Fibroblast of the aortic adventitia (primary cell): ENCODE results near the gene ACTR1A. TPM values are rescaled to one million over a fixed set of nuclear protein-coding genes. Genes with fewer than 3 reads are reported as not detected.

Experiments used
- DNase-seq: peaks from one replicate; pipeline ENCODE4 v3.0.0-alpha.2; 2010; ENCODE audit warnings: low read depth
- H3K4me3 ChIP-seq: 2 replicates; pipeline ENCODE4 v1.5.1; 2011; ENCODE audit warnings: low read depth, mild to moderate bottlenecking, control low read depth, low read length, moderate library complexity
- CTCF ChIP-seq: IDR thresholded peaks from 2 replicates; pipeline ENCODE4 v1.5.1; 2011; ENCODE audit warnings: mild to moderate bottlenecking, low read length, control low read depth, inconsistent platforms; ENCODE audit not compliant: insufficient read depth
- total RNA-seq: library from RNA; depleted of rRNA; stranded (reverse); fragments of >200 nt; gene quantifications from 2 replicates; pipeline ENCODE4 v1.2.3, GENCODE V29; 2012; ENCODE audit warnings: low replicate concordance

The ACTR1A gene
- total RNA-seq, 1 donor: 105 TPM

- no peak for DNase-seq
- TF ChIP-seq CTCF: no peak
These were observed 38.5 kb downstream of the ACTR1A start for GRCh38 chr10:102463983-102464382.

DNA sequence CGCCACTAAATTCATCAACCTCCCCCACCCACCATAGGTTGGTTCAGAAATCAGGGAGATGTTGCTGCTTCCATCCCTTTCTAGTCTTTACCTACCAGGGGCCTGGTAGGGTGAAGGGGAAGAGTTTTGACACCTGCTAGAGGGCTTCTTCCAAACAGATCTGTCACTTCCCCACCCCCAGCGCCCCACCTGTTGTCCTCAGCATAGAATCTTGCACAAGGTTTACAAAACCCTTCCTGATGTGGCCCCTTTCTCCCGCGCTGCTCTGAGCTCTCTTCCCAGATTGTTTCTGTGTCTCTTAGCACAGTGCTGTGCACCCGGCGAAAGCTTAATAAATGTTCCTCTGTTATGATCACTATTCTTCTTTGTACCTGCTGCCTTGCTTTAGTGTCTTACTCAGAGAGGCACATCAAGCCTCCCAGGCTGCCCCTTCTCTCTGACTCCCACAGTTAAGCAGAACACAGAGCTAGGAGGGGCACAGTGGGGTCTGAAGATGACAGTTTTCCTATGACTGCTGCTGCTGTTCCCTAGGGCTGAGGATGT is 39.9 kb downstream of the ACTR1A start:
- H3K4me3 ChIP-seq: no peak overlapping the region
- no peak for TF ChIP-seq CTCF
- no peak for DNase-seq

More at GRCh38 chr10:102463983-102464382, 38.5 kb downstream of the ACTR1A start:
- no peak overlapping the region for H3K4me3 ChIP-seq

DNA sequence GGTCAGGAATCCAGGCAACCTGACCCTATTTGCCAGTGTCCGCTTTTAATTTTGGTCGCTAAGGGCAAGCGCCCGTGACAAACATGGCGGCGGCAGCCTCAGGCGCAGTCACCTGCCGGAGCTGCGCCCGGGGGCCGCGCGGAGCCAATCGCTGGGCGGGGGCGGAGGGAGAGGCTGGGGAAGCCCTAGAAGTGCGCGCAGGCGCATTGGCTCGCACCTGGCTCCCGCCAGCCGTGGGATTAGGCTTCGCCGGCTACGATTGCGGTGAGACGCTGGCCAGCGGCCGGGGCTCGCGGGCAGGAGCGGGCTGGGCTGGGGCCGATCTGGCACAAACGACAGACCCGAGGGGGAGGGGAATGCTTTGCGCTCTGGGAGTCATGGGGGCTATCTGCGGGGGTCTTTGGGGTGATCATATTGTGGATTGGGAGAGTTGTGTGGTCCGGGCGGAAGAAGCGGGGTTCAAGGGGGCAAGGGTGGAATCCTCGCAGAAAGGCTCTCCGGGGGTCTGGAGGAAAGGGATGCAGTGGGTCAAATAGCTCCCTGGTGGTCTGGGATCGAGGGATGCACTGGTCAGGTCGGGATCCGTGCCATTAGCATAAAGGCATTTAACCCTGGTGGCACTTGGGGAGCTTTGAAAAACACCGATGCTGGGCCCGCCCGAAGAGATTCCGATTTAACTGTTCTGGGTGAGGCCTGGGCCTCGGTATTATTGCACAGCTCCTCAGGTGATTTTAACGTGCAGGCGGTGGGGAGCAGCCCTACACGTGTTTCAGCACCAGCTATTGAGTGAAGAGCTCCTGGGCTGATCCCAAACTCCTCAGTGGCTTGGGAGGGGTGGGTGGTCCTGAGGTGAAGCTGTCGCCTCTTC is 41.1 kb downstream of the ACTR1A start:
- TF ChIP-seq CTCF: no peak
- peak; percentile 66 for DNase-seq

GRCh38 chr10:102460836-102461186 is 41.7 kb downstream of the ACTR1A start:
- peak overlapping the region; percentile 66 for H3K4me3 ChIP-seq
- DNase-seq: no peak

More for the DNA sequence above, 41.1 kb downstream of the ACTR1A start:
- peak overlapping the region; percentile 66 for H3K4me3 ChIP-seq

DNA sequence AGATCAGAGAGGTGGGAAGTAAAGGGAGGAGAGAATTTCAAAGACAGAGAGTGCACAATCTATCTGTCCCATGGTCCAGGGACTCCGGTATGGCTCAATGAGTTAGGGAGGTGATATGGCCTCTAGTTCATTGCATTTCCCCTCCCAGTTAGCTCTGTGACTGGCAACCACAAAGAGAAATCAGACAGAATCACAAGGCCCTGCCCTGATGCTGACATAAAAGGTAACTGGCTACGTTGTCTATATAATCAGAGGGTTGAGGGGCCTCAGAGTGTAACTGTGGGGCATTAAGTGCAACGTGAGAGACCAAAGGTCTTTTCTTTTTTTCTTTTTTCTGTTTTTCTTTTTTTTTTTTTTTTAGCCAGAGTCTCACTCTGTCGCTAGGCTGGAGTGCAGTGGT is 43.9 kb downstream of the ACTR1A start:
- no peak for DNase-seq
- no peak for TF ChIP-seq CTCF
- no peak overlapping the region for H3K4me3 ChIP-seq

More at GRCh38 chr10:102460836-102461186, 41.7 kb downstream of the ACTR1A start:
- TF ChIP-seq CTCF: no peak

DNA sequence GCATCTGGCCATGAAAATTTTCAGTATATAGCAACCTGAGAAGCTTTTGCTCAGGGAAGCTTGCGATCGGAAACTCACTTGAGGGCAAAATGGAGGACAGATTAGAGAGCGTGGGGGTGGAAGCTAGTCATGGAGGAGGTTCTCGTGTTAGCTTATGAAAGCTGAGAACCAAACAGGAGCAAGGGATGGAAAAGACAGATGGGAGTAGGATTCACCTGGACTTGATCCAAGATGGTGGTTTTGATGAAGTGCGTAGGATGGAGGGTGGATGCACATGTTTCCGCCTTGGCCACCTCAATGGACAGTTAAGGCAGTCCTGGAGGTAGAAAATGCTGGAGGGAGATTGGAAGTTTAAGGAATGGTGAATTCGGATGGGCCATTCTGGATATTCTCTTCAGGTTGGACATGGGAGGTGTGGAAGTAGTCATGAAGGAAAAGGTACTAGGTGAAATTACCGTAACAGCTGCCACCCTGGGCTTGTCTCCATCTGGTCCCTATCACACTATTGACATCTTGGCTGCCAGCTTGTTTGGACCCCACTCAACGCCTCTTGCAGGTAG is 44.8 kb downstream of the ACTR1A start:
- no peak for TF ChIP-seq CTCF
- H3K4me3 ChIP-seq: no peak overlapping the region
- DNase-seq: no peak
